NCI-H1048 (cell line): ENCODE measurements around the gene LRRC53.

ENCODE experiments used
- DNase-seq: peaks from one replicate; lab custom pipeline; 2025; lab: John Stamatoyannopoulos, UW

LRRC53 gene

GRCh38 chr1:74512170-74512915 lies at the start of gene LRRC53:
TSS of gene LRRC53 (minus strand) at chr1:74512611. CDS start at chr1:74483349, 29,262 bp downstream.
- no peak for DNase-seq

GRCh38 chr1:74549932-74550331 lies 37.5 kb upstream of the LRRC53 start:
- DNase-seq: no peak

GRCh38 chr1:74548961-74549750 lies 36.7 kb upstream of the LRRC53 start:
- no peak for DNase-seq

GRCh38 chr1:74545821-74546220 lies 33.4 kb upstream of the LRRC53 start:
- no peak for DNase-seq

- no peak for DNase-seq
Observed at GRCh38 chr1:74534241-74534640, 21.8 kb upstream of the LRRC53 start.

GRCh38 chr1:74531796-74532195 lies 19.4 kb upstream of the LRRC53 start:
- no peak for DNase-seq

- no peak for DNase-seq
Observed at GRCh38 chr1:74530892-74531291, 18.5 kb upstream of the LRRC53 start.

- no peak for DNase-seq
Observed at GRCh38 chr1:74528123-74528522, 15.7 kb upstream of the LRRC53 start.

GRCh38 chr1:74526708-74527107 lies 14.3 kb upstream of the LRRC53 start:
- no peak for DNase-seq

GRCh38 chr1:74523873-74524480 lies 11.6 kb upstream of the LRRC53 start:
- DNase-seq: no peak

GRCh38 chr1:74522148-74522547 lies 9.7 kb upstream of the LRRC53 start:
- DNase-seq: no peak

- no peak for DNase-seq
Observed at GRCh38 chr1:74517599-74518051, 5.2 kb upstream of the LRRC53 start.

GRCh38 chr1:74513411-74514300 lies 1.2 kb upstream of the LRRC53 start:
- no peak for DNase-seq

GRCh38 chr1:74508449-74508848 lies 4.0 kb downstream of the LRRC53 start:
- no peak for DNase-seq

- DNase-seq: no peak
Observed at GRCh38 chr1:74505928-74506710, 6.3 kb downstream of the LRRC53 start.

GRCh38 chr1:74504933-74505512 lies 7.4 kb downstream of the LRRC53 start:
- no peak for DNase-seq

GRCh38 chr1:74504125-74504932 lies 8.1 kb downstream of the LRRC53 start:
- peak; percentile 47 for DNase-seq

- DNase-seq: no peak
Observed at GRCh38 chr1:74502858-74503257, 9.6 kb downstream of the LRRC53 start.

- no peak for DNase-seq
Observed at GRCh38 chr1:74502432-74502831, 10.0 kb downstream of the LRRC53 start.

GRCh38 chr1:74498901-74499300 lies 13.5 kb downstream of the LRRC53 start:
- no peak for DNase-seq
